Transverse colon (tissue), 4 donors: ENCODE results near the gene PPM1L.

Source experiments
- CTCF ChIP-seq, 5 experiments: fragments of 200-600 bp in 3 of 5; fragments of 450-650 bp in 2 of 5; sonication (generic) in 3 of 5; IDR thresholded peaks; 1 replicate in 2 of 5; 2 replicates in 3 of 5; pipeline ENCODE4 v1.5.1; 2016 to 2017; ENCODE audit warnings: antibody characterized with exemption in 5 of 5, inconsistent platforms in 3 of 5, mild to moderate bottlenecking in 2 of 5, moderate library complexity in 1 of 5
- POLR2A ChIP-seq: fragments of 450-650 bp; IDR thresholded peaks from one replicate; pipeline ENCODE4 v1.6.1; 2016; ENCODE audit warnings: antibody characterized with exemption, mild to moderate bottlenecking, moderate library complexity
- POLR2AphosphoS5 ChIP-seq, 3 donors: sonication (generic); formaldehyde crosslinking; IDR thresholded peaks; one replicate each; pipeline ENCODE4 v1.6.1; 2016; ENCODE audit warnings: antibody characterized with exemption in 3 of 3

GRCh38 chr3:160765211-160765610, 9.2 kb downstream of the PPM1L start:
- TF ChIP-seq CTCF (IDR thresholded peaks at IDR 0.05): no peak
- no peak for TF ChIP-seq POLR2AphosphoS5 (IDR thresholded peaks at IDR 0.05)
- no peak for TF ChIP-seq POLR2A
